Stomach (tissue), 4 donors: Measurements from ENCODE around the gene FFAR3.

Source experiments
- EP300 ChIP-seq: sonication (generic); formaldehyde crosslinking; IDR thresholded peaks from one replicate; pipeline ENCODE4 v1.6.1; 2017; ENCODE audit warnings: antibody characterized with exemption
- POLR2A ChIP-seq, 4 donors: fragments of 450-650 bp; IDR thresholded peaks; one replicate each; pipeline ENCODE4 v1.6.1; 2016; ENCODE audit warnings: antibody characterized with exemption in 4 of 4, control low read depth in 2 of 4, mild to moderate bottlenecking in 1 of 4, moderate library complexity in 1 of 4
- TF ChIP-seq, protein P1 (sequence below), 7 experiments: fragments of 450-650 bp in 4 of 7; fragments of 200-600 bp in 3 of 7; sonication (generic) in 3 of 7; IDR thresholded peaks; one replicate each; pipeline ENCODE4 v1.5.1; 2016 to 2019; ENCODE audit warnings: antibody characterized with exemption in 7 of 7, control low read depth in 2 of 7, mild to moderate bottlenecking in 1 of 7

- TF ChIP-seq, protein P1, sequence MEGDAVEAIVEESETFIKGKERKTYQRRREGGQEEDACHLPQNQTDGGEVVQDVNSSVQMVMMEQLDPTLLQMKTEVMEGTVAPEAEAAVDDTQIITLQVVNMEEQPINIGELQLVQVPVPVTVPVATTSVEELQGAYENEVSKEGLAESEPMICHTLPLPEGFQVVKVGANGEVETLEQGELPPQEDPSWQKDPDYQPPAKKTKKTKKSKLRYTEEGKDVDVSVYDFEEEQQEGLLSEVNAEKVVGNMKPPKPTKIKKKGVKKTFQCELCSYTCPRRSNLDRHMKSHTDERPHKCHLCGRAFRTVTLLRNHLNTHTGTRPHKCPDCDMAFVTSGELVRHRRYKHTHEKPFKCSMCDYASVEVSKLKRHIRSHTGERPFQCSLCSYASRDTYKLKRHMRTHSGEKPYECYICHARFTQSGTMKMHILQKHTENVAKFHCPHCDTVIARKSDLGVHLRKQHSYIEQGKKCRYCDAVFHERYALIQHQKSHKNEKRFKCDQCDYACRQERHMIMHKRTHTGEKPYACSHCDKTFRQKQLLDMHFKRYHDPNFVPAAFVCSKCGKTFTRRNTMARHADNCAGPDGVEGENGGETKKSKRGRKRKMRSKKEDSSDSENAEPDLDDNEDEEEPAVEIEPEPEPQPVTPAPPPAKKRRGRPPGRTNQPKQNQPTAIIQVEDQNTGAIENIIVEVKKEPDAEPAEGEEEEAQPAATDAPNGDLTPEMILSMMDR (IDR thresholded peaks at IDR 0.05), result no peak
- TF ChIP-seq EP300, result no peak
- TF ChIP-seq POLR2A (IDR thresholded peaks at IDR 0.05), result no peak
These were observed 10.1 kb downstream of the FFAR3 start for GRCh38 chr19:35368378-35368777.
